Prostate gland (tissue), 2 donors: ENCODE data around the gene RWDD2A.

Experiments
- CTCF ChIP-seq, 4 experiments: fragments of 200-600 bp in 2 of 4; fragments of 450-650 bp in 2 of 4; sonication (generic) in 2 of 4; IDR thresholded peaks; 1 replicate in 3 of 4; 2 replicates in 1 of 4; pipeline ENCODE4 v1.5.1; 2016 to 2019; ENCODE audit warnings: antibody characterized with exemption in 4 of 4, mild to moderate bottlenecking in 2 of 4, moderate library complexity in 2 of 4
- POLR2AphosphoS5 ChIP-seq: sonication (generic); formaldehyde crosslinking; IDR thresholded peaks from one replicate; pipeline ENCODE4 v1.6.1; 2017; ENCODE audit warnings: antibody characterized with exemption

GRCh38 chr6:83192871-83193746 is at the start of gene RWDD2A, which contains the start of gene PGM3:
- TF ChIP-seq CTCF (IDR thresholded peaks at IDR 0.05) (peak in 2 of 4 experiments; percentile 32 to 38), POLR2AphosphoS5 (peak; percentile 93)
